Smooth muscle cell (in vitro differentiated cells): ENCODE data around the gene TTC31. TPM values are rescaled to one million over a fixed set of nuclear protein-coding genes. Genes with fewer than 3 reads are reported as not detected.
A peak's percentile ranks its signal among the peaks of the same experiment; 100 is the strongest.

ENCODE experiments used
- DNase-seq: peaks from one replicate; lab custom pipeline; 2025; ENCODE audit not compliant: unreplicated experiment; lab: John Stamatoyannopoulos, UW
- H2AFZ ChIP-seq: fragments of 200-600 bp; sonication (generic); 2 replicates; pipeline ENCODE4 v1.6.0; 2016; ENCODE audit warnings: antibody characterized with exemption, low read depth, mild to moderate bottlenecking
- H3F3A ChIP-seq: fragments of 200-600 bp; sonication (generic); 2 replicates; pipeline ENCODE4 v1.6.0; 2017; ENCODE audit warnings: antibody characterized with exemption, low read depth
- H3K27ac ChIP-seq: fragments of 200-600 bp; sonication (generic); 2 replicates; pipeline ENCODE4 v1.5.1; 2016; ENCODE audit warnings: low read depth, mild to moderate bottlenecking
- H3K27me3 ChIP-seq: fragments of 200-600 bp; sonication (generic); 2 replicates; pipeline ENCODE4 v1.6.1; 2016; ENCODE audit warnings: low read depth, mild to moderate bottlenecking
- H3K36me3 ChIP-seq: fragments of 200-600 bp; sonication (generic); 2 replicates; pipeline ENCODE4 v1.5.1; 2016; ENCODE audit warnings: low read depth
- H3K4me1 ChIP-seq: fragments of 200-600 bp; sonication (generic); 2 replicates; pipeline ENCODE4 v1.5.1; 2016; ENCODE audit warnings: low read depth
- H3K4me2 ChIP-seq: fragments of 200-600 bp; sonication (generic); 2 replicates; pipeline ENCODE4 v1.6.0; 2016; ENCODE audit warnings: mild to moderate bottlenecking
- H3K4me3 ChIP-seq: fragments of 200-600 bp; sonication (generic); 2 replicates; pipeline ENCODE4 v1.5.1; 2016; ENCODE audit warnings: mild to moderate bottlenecking
- H3K79me2 ChIP-seq: fragments of 200-600 bp; sonication (generic); 2 replicates; pipeline ENCODE4 v1.6.0; 2016; ENCODE audit warnings: low read depth, mild to moderate bottlenecking
- H3K9ac ChIP-seq: fragments of 200-600 bp; sonication (generic); 2 replicates; pipeline ENCODE4 v1.6.0; 2016; ENCODE audit warnings: low read depth
- H3K9me3 ChIP-seq: fragments of 200-600 bp; sonication (generic); replicated peaks from 2 replicates; pipeline ENCODE4 v1.5.1; 2016; ENCODE audit warnings: low read depth
- H4K20me1 ChIP-seq: fragments of 200-600 bp; sonication (generic); 2 replicates; pipeline ENCODE4 v1.6.0; 2016; ENCODE audit warnings: low read depth
- WGBS: methylation state at CpG from one replicate; pipeline ENCODE4 v1.1.7; 2016; ENCODE audit warnings: low lambda C conversion rate; 5-methylcytosine and 5-hydroxymethylcytosine counted together
- polyA plus RNA-seq: library from polyadenylated mRNA; unstranded; fragments of >200 nt; fragmentation: Nextera tagmentation; extraction: Ambion mirVana; gene quantifications from 2 replicates; pipeline ENCODE4 v1.2.1, GENCODE V29; 2016
- total RNA-seq: library from RNA; depleted of rRNA; stranded (reverse); fragments of >200 nt; gene quantifications from 2 replicates; pipeline ENCODE4 v1.2.3, GENCODE V29; 2014
- TF ChIP-seq, protein P1 (sequence below): fragments of 200-600 bp; sonication (generic); IDR thresholded peaks from 2 replicates; pipeline ENCODE4 v1.5.1; 2017; ENCODE audit warnings: borderline replicate concordance, mild to moderate bottlenecking, antibody characterized with exemption; ENCODE audit not compliant: insufficient read depth, poor library complexity, severe bottlenecking

Gene TTC31
- total and polyA plus RNA-seq, 2 experiments from 2014 or later, result 17.3 to 23.3 TPM

GRCh38 chr2:74472945-74473258, 10.0 kb upstream of the TTC31 start:
- Histone ChIP-seq H4K20me1 (no peaks in the 10 kb centered on the region), H3K79me2 (peaks cover 2% of the 10 kb centered on the region), H3K36me3 (no peaks in the 10 kb centered on the region), H2AFZ (peak overlapping the region; percentile 88), H3K27me3 (no peaks in the 10 kb centered on the region), H3F3A (peaks cover 5% of the 10 kb centered on the region), H3K4me1 (peaks cover 12% of the 10 kb centered on the region), H3K4me3 (peak overlapping the region; percentile 65), H3K27ac (peak overlapping the region; percentile 91), H3K9ac (peak overlapping the region; percentile 69), H3K4me2 (peak overlapping the region; percentile 89), H3K9me3 (no peaks in the 10 kb centered on the region)
- DNase-seq, result no peak
- TF ChIP-seq, protein P1, sequence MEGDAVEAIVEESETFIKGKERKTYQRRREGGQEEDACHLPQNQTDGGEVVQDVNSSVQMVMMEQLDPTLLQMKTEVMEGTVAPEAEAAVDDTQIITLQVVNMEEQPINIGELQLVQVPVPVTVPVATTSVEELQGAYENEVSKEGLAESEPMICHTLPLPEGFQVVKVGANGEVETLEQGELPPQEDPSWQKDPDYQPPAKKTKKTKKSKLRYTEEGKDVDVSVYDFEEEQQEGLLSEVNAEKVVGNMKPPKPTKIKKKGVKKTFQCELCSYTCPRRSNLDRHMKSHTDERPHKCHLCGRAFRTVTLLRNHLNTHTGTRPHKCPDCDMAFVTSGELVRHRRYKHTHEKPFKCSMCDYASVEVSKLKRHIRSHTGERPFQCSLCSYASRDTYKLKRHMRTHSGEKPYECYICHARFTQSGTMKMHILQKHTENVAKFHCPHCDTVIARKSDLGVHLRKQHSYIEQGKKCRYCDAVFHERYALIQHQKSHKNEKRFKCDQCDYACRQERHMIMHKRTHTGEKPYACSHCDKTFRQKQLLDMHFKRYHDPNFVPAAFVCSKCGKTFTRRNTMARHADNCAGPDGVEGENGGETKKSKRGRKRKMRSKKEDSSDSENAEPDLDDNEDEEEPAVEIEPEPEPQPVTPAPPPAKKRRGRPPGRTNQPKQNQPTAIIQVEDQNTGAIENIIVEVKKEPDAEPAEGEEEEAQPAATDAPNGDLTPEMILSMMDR, result no peak
- 22% methylated on average over 7 of the region's 7 CpGs for WGBS

DNA sequence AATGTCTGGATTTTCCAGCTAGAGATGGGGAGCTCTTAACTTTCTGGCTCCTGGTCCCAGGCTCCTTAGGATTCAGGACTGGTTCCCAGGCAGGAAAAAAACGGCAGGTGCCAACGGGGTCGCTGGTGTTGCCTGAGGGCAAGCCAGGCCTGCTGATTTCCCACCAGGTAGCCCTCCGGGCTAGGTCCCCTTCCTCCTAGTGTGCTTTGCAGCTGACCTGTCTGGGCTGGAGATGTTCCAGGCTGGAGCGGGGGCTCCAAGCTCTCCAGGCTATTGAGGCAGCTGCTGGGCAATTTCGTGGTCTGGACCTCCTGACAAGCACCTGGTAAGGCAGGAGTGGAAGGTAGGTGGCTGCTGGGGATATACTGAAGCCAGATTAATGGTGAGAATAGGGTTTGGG, 8.4 kb upstream of the TTC31 start:
- H4K20me1 ChIP-seq, result no peaks in the 10 kb centered on the region
- H3F3A ChIP-seq, result peaks cover 5% of the 10 kb centered on the region
- H2AFZ ChIP-seq, result no peak overlapping the region
- H3K4me2 ChIP-seq, result no peak overlapping the region
- no peak overlapping the region for H3K9ac ChIP-seq
- DNase-seq, result no peak
- no peak overlapping the region for H3K27ac ChIP-seq
- H3K27me3 ChIP-seq, result no peaks in the 10 kb centered on the region
- H3K36me3 ChIP-seq, result no peaks in the 10 kb centered on the region
- H3K4me1 ChIP-seq, result peaks cover 12% of the 10 kb centered on the region
- H3K4me3 ChIP-seq, result no peak overlapping the region
- peaks cover 8% of the 10 kb centered on the region for H3K79me2 ChIP-seq
- TF ChIP-seq, protein P1, result no peak
- H3K9me3 ChIP-seq, result no peaks in the 10 kb centered on the region
- 96% methylated on average over 6 of the region's 6 CpGs for WGBS

GRCh38 chr2:74474899-74475298, 8.0 kb upstream of the TTC31 start:
- no peak overlapping the region for H3K4me3 ChIP-seq
- H2AFZ ChIP-seq, result no peak overlapping the region
- TF ChIP-seq, protein P1, result peak; percentile 31
- H3K9me3 ChIP-seq, result no peaks in the 10 kb centered on the region
- peaks cover 5% of the 10 kb centered on the region for H3F3A ChIP-seq
- no peak overlapping the region for H3K27ac ChIP-seq
- no peak for DNase-seq
- H3K9ac ChIP-seq, result no peak overlapping the region
- no peaks in the 10 kb centered on the region for H3K36me3 ChIP-seq
- WGBS, result 95% methylated on average over 5 of the region's 5 CpGs
- no peak overlapping the region for H3K4me2 ChIP-seq
- H3K79me2 ChIP-seq, result peaks cover 10% of the 10 kb centered on the region
- H3K27me3 ChIP-seq, result no peaks in the 10 kb centered on the region
- H3K4me1 ChIP-seq, result peaks cover 12% of the 10 kb centered on the region
- H4K20me1 ChIP-seq, result no peaks in the 10 kb centered on the region

- H3K9me3 ChIP-seq, result no peaks in the 10 kb centered on the region
- TF ChIP-seq, protein P1, result no peak
- H4K20me1 ChIP-seq, result no peaks in the 10 kb centered on the region
- no peak overlapping the region for H3K27ac ChIP-seq
- no peak overlapping the region for H2AFZ ChIP-seq
- peak overlapping the region; percentile 96 for H3K4me2 ChIP-seq
- H3K27me3 ChIP-seq, result no peaks in the 10 kb centered on the region
- H3F3A ChIP-seq, result no peaks in the 10 kb centered on the region
- peaks cover 47% of the 10 kb centered on the region for H3K79me2 ChIP-seq
- H3K36me3 ChIP-seq, result no peaks in the 10 kb centered on the region
- H3K9ac ChIP-seq, result peak overlapping the region; percentile 42
- H3K4me1 ChIP-seq, result peaks cover 18% of the 10 kb centered on the region
- DNase-seq, result no peak
- peak overlapping the region; percentile 79 for H3K4me3 ChIP-seq
- WGBS, result 53% methylated on average over 3 of the region's 3 CpGs
Measured at GRCh38 chr2:74481431-74481830, 1.4 kb upstream of the TTC31 start.
